ENCODE results near the gene BCAS3.
A peak's percentile ranks its signal among the peaks of the same experiment; 100 is the strongest.

BCAS3 gene

GRCh38 chr17:61209525-61209924 lies 531.9 kb downstream of the BCAS3 start:
- DNase-seq: no peak

GRCh38 chr17:61211236-61211635 lies 533.6 kb downstream of the BCAS3 start:
- DNase-seq: no peak

- DNase-seq: no peak
Measured at GRCh38 chr17:61212655-61213054, 535.0 kb downstream of the BCAS3 start.

- no peak for DNase-seq
Measured at GRCh38 chr17:61214753-61215152, 537.1 kb downstream of the BCAS3 start.

GRCh38 chr17:61216066-61216465 lies 538.4 kb downstream of the BCAS3 start:
- no peak for DNase-seq

GRCh38 chr17:61217878-61218437 lies 540.3 kb downstream of the BCAS3 start:
- no peak for DNase-seq

- DNase-seq: no peak
Measured at GRCh38 chr17:61218438-61218837, 540.8 kb downstream of the BCAS3 start.

GRCh38 chr17:61219460-61219859 lies 541.8 kb downstream of the BCAS3 start:
- peak in 1 of 2 experiments; percentile 7 for DNase-seq

- DNase-seq: no peak
Measured at GRCh38 chr17:61221181-61221580, 543.5 kb downstream of the BCAS3 start.

GRCh38 chr17:61221597-61222471 lies 544.2 kb downstream of the BCAS3 start:
- no peak for DNase-seq

GRCh38 chr17:61223725-61224124 lies 546.1 kb downstream of the BCAS3 start:
- DNase-seq: no peak

GRCh38 chr17:61225178-61225882 lies 547.7 kb downstream of the BCAS3 start:
- DNase-seq: no peak

GRCh38 chr17:61227866-61228265 lies 550.2 kb downstream of the BCAS3 start:
- DNase-seq: no peak

GRCh38 chr17:61230461-61230860 lies 552.8 kb downstream of the BCAS3 start:
- no peak for DNase-seq

- no peak for DNase-seq
Measured at GRCh38 chr17:61230972-61231820, 553.5 kb downstream of the BCAS3 start.

GRCh38 chr17:61232871-61233270 lies 555.2 kb downstream of the BCAS3 start:
- no peak for DNase-seq

- no peak for DNase-seq
Measured at GRCh38 chr17:61233991-61234750, 556.5 kb downstream of the BCAS3 start.

GRCh38 chr17:61235001-61235826 lies 557.6 kb downstream of the BCAS3 start:
- no peak for DNase-seq

GRCh38 chr17:61235827-61236197 lies 558.2 kb downstream of the BCAS3 start:
- no peak for DNase-seq

- DNase-seq: no peak
Measured at GRCh38 chr17:61237275-61237674, 559.6 kb downstream of the BCAS3 start.

- no peak for DNase-seq
Measured at GRCh38 chr17:61238455-61238933, 560.8 kb downstream of the BCAS3 start.
